DMS153 treated with DMSO at 0.1 percent for 48 hours (cell line): ENCODE data around the gene OR9A2.
"Not testable (repeated sequence)": the region's sequence is repeated elsewhere in the genome, so short reads cannot be mapped to it uniquely, and the experiment has no call there.

Experiments
- DNase-seq: peaks from one replicate; lab custom pipeline; 2025; ENCODE audit not compliant: unreplicated experiment; lab: John Stamatoyannopoulos, UW

The OR9A2 gene

DNA sequence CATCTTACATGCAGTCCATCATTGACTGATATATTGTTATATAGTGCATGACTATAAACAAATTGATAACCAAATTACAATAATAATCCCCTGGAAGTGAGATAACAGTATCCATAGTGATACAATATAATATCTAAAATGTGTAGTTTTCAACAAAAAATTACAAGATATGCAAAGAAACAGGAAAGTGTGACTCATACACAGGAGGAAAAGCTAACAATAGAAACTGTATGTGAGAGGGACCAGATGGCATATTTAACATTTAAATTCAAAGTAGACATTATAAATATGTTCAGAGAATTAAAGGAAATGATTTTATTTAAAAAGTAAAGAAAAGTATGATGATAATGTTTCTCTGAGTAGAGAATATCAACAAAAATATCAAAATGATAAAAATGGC, 8.0 kb downstream of the OR9A2 start:
- no peak for DNase-seq

DNA sequence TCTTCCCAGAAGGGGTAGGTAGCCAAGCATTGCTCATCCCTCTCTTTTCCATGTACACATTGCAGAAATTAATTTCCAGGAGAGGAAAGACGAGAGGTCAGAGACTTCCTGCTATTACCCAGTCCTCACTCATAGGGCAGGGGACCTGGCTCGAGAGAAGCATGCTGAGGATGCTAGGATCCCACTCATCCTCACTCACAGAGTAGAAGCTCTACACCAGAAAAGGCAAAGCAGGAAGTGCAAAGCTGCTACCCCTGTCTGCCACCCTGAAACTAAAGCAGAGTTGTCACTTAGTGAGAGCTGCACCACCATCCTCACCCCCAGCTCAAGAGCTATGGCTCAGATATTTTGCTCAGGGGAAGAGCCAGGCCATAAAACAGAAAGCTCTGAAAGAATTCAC, 9.9 kb downstream of the OR9A2 start:
- DNase-seq = no peak

DNA sequence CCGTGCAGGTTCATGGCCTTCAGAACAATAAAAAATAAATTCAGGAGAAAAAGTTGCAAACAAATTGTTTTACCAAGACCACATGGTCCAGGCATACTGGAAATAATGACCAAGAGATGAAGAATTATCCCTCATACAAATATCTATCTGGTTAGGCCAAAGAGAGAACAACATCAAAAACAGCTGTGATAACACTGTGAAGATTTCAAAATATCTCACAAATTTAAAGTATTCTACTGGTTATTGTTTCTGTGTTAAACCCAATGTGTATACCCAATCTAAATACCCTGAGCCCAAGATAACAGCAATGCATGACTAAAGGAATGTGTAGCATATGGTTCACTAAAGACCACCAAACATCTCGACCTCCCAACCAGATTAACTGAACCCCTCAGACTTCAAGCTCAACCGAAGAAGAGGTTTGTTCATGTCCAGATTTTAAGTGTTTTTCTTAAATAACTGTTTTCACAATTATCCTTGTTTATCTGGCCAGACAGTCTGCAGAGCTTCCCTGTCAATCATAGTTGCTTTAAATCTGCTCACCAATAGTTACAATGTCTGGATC, 10.9 kb downstream of the OR9A2 start:
- no peak for DNase-seq

DNA sequence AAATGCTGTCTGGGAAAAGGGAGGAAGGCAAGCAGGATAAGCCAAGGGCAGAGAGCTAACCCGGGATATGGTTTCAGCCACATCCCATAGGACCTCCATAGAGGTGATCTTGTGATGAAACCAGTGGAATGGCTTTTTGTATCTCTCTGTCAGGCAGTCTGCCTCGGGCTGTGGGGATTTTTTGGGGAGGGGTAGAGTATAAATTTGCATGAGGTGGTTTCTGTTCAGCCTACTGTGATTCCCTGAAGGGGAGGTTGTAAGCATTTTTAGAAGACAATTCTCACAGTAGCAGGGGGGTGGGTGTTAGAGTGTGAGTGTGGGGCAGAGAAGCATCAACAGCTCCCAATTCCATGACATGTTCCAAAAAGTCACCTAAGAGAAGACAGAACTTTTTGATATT, 11.8 kb downstream of the OR9A2 start:
- no peak for DNase-seq

DNA sequence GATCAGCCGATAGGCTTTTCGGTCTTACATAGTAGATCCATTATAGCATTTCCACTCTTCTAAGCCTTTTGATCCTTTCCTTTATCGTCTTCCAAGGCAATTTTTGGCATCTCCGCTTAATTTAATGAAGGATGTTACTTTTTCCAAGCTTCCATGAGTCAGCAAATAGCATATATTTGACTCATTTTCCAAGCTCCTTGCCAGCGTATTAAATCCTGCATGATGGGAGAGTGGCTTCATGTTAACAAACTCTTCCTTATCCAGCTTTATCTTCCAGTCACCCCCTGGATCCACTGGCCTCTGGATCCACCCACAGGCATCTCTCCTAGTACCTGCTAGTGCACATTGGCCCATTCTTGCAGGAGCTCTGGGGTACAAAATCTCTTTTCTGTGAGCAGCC, 13.0 kb downstream of the OR9A2 start:
- DNase-seq = no peak

DNA sequence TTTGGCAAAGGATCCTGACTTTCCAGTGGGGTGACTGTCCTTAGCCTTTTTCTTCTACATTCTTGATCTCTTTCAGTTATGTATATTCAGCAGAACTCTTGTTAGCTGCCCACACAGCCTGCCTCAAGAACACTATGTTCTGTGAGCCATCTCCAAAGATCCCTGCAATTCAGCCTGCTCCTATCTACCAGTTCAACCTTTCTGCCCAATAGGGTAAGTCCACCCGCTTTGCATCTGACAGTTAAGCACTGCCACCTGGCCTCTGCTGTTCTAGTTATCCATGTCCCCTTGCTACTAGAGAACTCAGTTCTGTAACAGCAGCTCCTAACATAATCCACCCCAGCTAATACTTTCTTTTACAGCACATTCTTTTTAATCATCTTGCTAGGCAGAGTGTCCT, 13.5 kb downstream of the OR9A2 start:
- DNase-seq = no peak

DNA sequence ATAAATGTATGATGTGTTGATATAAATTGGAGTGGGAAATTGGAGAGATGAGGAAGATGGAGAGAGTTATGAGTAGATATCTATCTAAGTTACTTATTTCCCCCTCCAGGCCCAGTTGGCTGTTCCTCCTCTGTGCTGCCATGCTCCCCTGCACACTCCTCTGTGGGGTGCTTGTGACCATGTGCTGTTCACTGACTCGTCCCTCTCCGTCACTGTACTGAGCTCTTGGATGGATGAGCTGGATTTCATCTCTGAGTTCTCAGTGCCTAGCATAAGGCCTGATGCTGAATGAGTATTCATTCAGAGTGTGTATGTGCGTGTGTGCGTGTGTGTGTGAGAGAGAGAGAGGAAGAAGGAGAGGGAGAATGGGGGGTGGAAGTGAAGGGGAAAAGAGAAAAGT, 14.5 kb downstream of the OR9A2 start:
- no peak for DNase-seq

DNA sequence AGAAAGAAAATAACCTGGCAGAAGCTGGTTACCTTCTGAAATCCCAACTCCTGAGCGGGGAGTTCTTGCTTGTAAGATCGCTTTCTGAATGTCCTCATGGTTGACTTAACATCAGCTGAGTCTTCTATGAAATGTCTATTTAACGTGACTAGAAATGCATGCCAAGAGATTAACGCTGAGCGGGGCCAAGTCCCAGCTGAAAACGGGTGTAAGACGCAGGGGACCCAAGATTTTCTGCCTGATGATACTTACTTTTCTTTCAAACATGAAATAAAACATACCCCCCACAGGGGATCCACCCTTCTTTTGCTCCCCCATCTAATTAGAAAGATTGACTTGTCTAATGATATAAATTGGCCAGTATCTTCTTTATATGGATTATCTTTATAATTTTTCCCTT, 14.9 kb downstream of the OR9A2 start:
- no peak for DNase-seq

DNA sequence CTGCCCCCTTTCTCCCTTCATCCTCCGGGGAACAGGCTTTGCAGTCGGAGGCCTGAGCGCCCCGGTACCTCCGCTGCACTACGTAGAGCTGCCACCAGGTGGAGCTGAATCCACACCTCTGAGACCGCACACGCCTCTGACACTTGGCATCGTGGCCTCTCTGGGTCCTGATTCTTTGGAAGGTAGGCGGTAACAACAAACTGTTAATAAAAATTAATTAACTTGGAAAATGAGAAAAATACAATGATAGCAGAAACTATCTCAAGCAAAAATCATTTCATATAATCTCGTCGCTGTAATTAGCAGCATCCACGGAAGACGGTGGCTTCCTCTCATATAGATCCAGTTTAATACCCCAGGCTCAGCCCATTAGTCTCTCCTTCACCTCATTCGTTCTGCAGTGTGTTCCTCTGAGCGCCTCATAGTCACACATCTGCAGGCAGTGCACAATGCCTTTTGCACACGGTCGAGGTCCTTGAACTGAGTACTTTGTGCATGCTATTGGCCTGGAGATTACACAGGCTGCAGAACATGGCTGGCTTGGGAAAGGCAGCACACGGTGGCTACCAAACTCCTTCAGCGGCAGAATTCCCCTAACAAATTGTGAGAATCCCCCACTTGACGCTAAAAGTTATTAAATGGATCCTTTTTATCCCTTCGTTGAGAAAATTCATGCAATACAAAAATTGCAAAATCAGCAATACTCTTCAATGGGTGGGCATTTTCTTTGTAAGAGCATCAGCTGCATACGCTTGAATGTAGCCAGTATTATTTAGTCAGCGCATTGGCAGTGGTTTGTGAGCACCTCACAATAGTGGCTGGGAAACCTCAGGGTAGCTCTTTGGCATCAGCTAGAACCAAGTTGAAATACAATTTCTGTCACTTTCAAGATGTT, 18.7 kb downstream of the OR9A2 start:
- DNase-seq = peak; percentile 59

DNA sequence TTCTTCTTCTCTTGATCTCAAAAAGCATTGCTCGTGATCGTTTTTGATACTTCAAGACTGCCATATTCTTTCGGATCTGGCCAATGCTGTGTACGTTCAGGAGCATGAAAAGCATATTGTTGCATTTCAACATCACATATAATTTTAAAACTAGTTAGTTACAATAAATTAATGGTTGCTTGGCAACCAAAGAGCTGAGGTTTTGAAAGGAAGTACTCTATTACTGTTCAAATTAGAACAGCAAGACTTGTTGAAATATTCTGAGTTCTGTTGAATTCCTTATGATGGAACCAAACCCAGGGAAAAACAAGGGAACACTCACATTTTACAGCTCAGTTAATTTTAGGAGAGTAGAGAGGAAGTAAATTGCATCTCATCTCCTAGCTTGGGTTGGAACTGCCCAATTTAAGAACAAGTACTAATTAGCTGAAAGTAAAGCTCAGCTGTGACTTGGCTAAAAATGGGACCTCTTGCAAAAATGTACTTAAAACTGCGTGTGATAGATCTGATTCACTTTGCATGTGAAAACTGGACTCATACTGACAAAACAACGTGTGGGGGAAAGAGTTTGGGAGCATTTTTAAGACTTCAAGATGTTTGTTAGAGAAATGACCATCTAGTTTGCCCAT, 21.2 kb downstream of the OR9A2 start:
- DNase-seq = no peak

DNA sequence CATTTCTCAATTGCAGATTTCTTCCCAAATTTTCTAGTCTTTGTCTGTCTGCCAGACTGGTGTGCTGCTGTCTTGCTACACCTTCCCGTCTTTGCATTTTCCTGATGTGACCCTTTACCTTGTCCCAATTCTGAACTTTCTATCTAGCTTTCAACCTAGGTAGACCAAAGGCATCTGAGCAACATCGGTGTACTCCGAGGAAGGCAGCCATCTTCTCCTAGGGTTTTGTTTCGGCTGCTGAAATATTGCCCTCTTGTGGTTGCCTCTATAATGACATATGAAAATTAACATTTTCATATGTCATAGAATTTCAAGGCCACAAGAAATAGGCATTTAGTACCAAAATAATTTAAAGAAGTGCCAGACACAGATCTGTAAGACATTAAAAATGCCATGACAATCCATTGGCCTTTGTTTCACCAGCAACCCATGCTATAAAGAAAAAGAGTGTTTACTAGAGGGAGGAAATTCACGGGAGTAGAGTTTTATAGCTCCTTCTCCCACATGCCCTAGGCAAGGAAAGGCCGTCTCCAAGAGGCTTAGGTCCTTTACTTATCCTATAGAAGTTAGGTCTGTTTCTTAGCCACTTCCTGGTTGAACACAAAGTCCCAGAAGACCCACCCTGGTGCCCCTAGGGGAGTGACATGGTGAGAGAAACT, 23.4 kb downstream of the OR9A2 start:
- DNase-seq = peak; percentile 5

DNA sequence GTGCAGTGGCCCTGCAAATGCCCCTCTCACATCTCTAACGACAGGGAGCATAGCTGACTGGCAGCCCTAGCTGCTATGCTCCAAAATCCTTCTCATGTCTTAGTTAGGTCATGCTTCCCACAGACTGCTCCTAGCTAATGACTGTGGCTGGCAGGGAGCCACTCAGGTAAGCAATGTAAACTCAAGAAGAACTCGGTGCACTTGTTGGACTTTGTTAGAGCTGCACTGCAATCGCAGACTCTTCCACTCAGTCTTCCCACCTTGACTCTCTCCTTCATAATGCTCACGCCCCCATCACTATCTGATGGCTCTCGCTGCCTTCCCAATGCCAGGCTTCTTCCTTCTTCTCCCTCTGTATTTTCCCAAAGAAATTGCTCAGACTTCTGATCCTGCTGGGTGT, 24.0 kb downstream of the OR9A2 start:
- no peak for DNase-seq

DNA sequence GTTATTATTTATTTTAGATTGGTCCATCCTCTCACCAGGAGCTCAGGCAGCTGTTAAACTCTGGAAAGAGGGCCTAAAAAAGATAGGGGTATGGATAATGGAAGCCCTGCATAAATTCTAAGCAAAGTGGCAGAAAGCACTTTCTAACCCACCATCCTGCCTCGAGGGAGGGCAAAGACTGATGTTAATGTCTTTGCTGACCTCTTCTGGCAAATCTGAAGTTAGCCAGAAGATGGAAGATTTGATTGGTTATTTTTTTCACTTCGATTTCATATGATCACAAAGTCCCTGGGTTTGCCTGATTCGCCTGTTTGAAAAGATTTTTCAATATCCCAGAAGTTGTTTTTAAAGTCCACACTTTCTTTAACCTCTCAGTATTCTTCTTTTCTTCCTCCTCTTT, 24.8 kb downstream of the OR9A2 start:
- DNase-seq = no peak

DNA sequence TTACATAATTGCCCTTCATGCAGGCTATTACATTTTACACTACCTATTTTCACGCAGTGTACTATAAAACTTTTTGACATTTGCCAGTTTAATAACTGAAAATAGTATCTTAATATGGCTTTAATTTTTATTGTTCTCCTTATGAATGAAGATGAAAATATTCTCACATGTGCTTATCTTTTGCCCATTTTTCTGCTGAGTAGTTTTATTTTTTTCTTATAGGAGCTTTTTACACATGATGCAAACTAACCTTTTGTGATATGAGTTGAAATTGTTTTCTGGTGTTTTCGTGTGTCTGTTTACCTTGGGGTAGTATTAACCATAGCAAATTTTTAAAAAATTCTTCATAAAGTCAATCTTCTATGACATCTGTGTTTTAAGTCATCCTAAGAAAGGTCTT, 26.3 kb downstream of the OR9A2 start:
- DNase-seq = no peak

DNA sequence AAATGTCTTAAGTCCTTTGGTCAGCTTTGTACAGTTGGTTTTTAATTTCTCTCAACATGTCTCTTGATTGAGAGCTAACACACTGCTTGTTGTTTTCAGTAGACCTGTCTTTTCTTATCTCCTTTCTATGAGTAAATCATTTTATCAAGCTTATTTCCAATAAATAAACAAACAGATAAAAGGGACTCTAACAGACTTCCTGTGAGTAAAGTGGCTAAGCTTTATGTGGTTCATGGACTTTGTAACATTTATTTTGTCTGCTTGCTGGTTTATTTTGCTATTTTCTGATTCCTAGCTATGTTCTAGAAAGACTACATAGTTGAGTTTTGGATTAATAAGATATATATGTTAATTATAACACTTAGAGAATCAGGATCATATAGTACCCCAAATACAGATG, 27.1 kb downstream of the OR9A2 start:
- DNase-seq = no peak

DNA sequence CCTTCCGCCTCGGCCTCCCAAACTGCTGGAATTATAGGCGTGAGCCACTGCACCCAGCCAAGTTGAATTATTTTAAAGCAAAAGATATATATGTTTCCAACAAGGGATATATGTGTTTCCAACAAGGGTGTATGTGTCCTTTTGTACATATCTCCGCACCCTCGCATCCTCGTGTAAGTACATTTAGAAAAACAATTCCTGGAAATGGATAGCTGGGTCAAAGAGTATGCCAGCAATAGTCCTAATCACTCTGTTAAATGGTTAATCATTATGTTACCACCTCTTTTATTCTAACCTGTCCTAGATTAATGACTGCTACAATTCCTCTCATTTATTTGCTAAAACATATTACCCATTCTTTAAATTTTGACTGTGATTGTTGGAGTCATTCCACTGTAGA, 28.0 kb downstream of the OR9A2 start:
- DNase-seq = no peak

DNA sequence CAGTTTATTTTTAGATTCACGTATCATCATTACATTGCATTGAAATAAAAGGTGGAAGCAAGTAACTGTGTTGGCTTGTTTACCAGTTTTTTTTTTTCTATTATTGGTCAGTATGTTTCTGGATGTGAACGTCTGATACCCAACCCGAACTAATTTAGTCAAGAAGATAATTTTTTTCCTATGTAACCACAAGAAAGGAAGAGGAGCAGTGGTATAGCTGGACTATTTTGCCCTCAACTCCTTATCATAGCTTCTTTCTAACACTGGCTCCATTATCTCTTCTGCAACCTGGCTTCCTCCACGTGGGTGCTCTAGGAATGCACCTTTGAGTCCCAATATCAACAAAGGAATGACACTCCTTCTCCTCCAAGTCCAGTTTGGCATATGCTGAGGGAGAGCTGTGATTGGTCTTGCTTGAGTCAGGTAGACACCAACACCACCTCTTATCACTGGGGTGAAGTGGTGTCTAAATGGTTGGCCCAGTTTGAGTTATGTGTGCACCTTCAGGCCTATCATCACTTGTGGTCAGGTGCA, 29.4 kb downstream of the OR9A2 start:
- DNase-seq = no peak

DNA sequence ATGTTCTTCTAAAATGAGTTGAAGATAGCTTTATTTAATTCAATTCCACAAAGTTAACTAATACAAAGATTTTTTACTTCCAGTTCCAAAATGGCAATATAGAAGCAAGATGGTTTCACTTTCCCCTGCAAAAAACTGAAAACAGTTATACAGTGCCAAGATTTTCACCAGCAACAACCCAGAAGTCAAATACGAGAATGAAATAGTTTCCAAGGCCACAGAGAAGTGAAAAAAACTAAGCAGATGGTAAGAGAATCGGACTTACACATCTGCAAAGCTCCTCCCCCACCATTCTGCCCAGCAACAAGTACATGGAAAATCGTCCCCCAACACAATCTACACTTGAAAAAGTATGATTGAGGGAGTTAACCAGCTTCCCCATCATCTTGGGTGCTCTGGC, 34.5 kb downstream of the OR9A2 start:
- DNase-seq = no peak

DNA sequence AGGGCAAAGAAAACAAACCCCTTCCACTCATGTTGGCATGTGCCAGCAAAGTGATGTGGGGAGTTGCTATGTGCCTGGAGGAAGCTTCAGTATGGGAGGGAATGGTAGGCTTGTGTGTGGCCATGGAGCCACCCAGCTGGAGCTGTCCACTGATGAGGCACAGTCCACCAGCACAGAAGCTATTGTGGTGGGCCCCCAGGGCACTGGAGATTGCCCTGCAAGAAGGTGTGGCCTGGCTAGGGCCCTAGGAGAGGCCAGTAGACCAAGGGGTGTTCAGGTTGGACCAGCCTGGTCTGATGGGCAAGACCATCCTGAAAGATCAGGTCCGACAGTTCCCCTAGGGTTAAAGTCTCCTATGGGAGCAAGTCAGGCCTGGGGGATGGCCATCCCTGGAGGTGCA, 42.6 kb downstream of the OR9A2 start:
- DNase-seq = no peak

DNA sequence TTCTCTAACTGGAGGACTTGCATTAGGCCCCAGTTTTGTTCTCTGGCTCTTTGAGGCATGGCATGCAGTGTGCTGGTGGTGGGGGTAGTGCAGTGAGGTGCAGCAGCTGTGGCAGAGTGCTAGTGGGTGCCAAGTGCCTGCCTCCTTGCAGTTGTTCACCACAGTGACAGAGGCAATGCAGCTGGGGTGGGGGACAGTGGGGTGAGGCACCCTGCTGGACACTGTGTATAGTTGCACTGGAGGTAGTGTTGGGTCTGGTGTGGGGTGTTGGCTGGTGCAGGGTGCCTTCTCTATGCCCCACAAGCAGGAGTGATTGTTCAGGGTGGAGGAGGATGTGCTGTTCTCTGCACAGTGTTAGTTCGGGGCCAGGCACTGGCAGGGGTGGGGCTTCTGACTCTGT, 43.1 kb downstream of the OR9A2 start:
- DNase-seq = no peak

DNA sequence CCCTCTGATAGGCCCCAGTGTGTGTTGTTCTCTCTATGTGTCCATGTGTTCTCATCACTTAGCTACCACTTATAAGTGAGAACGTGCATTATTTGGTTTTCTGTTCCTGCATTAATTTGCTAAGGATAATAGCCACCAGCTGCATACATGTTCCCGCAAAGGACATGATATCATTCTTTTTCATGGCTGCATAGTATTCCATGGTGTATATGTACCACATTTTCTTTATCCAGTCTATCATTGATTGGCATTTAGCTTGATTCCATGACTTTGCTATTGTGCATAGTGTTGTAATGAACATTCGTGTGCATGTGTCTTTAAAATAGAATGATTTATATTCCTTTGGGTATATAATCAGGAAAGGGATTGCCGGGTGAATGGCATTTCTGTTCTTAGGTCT, 48.5 kb downstream of the OR9A2 start:
- DNase-seq = not testable (repeated sequence)
